ENCODE results near the gene BIRC7. TPM values are rescaled to one million over a fixed set of nuclear protein-coding genes. Genes with fewer than 3 reads are reported as not detected.

The BIRC7 gene
- polyA plus RNA-seq, 3 donors, result 0.61 to 1.3 (median 0.75) TPM

DNA sequence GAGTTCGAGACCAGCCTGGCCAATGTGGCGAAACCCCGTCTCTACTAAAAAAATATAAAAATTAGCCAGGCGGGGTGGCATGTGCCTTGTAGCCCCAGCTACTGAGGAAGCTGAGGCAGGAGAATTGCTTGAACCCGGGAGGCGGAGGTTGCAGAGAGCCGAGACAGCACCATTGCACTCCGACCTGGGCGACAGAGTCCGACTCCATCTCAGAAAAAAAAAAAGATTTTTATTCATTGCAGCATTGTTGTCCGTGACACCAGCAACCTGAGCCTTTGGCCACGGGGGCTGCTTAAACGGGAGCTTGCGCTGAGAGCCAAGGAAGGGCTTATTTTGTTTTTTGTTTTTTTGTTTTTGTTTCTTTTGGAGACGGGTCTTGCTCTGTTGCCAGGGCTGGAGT lies 44.2 kb downstream of the BIRC7 start:
- no peak for DNase-seq

GRCh38 chr20:63280371-63280770 lies 44.7 kb downstream of the BIRC7 start:
- no peak for DNase-seq

- DNase-seq, result no peak
Observed at GRCh38 chr20:63280929-63281545, 45.3 kb downstream of the BIRC7 start.

- no peak for DNase-seq
Observed at GRCh38 chr20:63281742-63282665, 46.3 kb downstream of the BIRC7 start.

- no peak for DNase-seq
Observed at GRCh38 chr20:63282946-63283345, 47.2 kb downstream of the BIRC7 start.

DNA sequence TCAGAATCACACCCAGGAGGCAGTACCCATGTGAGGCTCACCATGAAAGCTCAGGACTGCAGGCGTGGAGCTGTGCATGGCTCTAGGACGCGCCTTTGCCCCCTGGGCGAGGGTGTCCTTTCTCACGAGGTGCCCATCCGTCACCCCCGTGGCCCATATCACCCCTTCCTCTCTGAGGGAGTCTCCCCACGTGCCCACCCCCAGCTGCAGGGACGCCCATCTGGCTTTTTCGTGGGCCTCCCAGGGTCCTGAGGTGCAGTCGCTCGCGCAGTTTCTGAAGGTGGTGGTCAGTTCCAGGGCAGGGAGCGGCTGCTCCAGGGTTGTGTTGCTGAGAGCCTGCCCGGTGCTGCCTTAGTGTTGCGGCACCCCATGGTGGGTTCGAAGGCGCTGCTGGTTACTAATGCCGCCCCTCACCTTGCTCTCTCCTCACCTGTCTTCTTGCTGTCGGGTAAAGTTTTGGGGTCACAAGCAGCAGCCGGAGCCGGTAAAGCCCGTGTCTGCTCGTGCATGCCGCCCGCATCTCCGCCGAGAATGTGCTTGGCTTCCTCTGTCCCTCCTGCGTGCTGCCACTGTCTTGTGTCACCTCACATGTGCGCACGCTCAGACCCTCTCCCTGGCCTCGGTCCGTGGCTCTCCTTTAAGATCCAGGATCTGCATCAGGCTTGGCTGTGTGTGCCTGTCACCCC lies 47.8 kb downstream of the BIRC7 start:
- DNase-seq, result no peak

DNA sequence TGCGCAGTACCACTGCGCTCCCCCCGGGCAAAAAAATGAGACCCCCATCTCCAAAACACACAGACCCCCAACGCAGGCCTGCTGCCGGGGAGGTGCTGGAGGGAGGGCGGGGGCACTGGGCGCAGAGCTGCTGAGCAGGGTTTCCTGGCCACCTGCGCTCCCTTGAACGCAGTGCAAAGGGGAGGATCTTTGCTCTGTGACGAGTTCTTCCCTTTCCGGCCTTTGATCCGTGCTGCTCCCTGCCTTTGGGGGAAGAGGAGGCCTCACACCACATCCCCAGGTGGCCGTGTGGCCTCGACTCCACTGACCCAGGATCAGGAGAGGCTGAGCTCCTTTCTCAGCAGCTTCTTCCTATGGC lies 48.4 kb downstream of the BIRC7 start:
- no peak for DNase-seq

- no peak for DNase-seq
Observed at GRCh38 chr20:63284544-63284949, 48.8 kb downstream of the BIRC7 start.

- no peak for DNase-seq
Observed at GRCh38 chr20:63284981-63285524, 49.3 kb downstream of the BIRC7 start.

GRCh38 chr20:63285636-63286615 lies 50.2 kb downstream of the BIRC7 start:
- no peak for DNase-seq

DNA sequence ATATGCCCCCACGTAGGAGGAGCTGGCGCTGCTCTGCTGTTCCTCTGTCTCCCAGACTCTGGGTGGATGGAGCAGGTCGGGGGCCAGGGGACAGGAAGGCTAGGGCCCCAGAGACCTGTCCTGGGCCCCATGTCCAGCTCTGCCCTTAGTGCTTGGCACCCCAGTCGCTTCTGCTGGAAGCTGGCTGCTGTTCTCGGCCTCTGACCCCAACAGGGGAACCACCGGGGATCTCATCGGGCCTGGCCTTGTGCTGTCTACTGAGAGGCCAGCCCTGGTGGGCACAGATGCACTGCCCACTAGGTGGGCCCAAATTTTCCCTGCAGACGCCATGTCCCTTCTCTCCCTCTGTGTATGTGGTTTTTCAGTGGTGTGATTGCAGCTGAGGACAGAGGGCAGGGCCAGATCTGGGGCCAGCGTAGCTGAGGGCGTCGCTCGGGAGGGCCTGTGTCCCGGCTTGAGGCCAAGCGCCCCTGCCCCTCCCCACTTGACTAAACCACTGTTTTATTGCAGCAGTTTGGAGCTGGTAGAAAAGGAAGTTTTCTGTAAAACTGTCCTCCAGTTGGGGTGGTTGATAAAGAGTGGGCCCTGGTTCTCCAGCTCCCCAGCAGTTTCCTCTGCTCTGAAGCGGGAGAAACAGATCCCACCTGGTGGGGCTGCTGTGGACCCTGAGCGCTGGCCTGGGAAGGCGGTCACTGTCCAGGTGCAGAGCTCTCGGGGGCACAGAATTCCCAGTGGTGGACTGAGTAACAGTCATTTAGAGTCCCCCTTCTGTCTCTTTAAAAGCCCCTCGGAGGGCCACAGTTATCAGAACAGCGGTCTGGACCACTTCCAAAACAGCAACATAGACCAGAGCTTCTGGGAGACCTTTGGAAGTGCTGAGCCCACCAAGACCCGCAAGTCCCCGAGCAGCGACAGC lies 51.3 kb downstream of the BIRC7 start:
- DNase-seq, result no peak

DNA sequence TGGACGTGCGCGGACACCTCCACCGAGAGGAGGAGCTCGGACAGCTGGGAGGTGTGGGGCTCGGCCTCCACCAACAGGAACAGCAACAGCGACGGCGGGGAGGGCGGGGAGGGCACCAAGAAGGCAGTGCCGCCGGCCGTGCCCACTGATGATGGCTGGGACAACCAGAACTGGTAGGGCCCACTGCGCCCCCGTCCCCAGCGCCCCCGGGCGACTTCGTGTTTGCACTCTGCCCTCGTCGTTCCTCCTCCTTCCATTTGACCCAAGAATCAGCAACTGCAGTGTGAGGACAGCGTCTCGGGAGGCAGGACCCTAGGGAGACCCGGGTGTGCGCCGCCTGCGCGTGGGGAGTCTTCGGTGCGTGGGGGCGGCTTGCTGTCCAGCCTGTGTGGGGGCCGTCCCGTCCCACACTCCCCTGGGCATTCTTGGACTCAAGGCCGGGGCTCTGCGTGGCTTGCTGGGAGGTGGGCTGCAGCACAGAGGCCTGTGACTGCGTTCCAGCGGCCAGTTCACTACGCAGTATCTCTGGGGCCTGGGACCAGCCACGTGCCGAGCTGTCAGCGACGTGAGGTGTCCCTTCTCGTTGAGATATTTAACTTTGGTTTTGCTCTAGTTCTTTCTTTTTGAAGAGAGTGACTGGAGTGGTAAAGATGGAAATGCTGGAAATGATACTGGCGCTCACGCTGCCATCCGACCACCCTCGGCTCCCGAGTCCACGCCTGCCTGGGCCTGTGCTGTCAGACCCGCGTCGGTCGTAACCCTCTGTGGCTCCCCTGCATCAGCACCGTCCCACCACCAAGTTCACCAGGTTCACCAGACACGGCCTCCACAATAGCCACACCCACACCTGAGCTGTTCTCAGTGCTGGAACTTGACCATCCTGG lies 52.2 kb downstream of the BIRC7 start:
- no peak for DNase-seq

DNA sequence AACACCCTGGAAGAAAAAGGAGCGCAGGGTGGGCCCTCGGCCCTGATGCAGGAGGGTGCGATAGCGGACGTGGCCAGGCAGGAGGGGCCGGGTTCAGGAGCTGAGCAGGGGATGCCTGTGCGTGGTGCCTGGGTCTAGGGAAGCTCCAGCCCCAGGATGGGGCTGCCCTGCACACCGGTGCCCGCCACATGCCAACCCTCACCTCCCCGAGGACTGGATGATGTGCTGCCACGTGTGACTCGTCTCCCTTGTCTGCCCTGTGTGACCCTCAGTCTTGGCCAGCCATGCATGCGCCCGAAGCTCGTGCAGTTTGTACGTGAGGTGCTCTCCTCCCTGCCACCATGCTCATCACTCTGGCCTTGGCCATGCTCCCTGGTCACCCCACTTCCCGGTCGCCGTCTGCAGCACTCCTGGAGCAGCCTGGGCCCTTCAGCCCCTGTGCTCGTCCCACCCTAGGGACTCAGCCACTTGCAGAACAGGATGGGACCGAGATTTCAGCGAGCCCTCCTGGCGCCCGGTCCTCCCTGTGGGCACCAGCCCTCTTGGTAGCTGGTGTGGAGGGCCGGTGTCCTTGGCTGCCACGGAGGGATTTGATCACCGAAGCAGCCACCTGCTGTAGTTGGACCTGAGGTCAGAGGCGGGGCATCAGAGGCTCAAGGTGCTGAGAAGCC lies 53.0 kb downstream of the BIRC7 start:
- DNase-seq, result no peak

DNA sequence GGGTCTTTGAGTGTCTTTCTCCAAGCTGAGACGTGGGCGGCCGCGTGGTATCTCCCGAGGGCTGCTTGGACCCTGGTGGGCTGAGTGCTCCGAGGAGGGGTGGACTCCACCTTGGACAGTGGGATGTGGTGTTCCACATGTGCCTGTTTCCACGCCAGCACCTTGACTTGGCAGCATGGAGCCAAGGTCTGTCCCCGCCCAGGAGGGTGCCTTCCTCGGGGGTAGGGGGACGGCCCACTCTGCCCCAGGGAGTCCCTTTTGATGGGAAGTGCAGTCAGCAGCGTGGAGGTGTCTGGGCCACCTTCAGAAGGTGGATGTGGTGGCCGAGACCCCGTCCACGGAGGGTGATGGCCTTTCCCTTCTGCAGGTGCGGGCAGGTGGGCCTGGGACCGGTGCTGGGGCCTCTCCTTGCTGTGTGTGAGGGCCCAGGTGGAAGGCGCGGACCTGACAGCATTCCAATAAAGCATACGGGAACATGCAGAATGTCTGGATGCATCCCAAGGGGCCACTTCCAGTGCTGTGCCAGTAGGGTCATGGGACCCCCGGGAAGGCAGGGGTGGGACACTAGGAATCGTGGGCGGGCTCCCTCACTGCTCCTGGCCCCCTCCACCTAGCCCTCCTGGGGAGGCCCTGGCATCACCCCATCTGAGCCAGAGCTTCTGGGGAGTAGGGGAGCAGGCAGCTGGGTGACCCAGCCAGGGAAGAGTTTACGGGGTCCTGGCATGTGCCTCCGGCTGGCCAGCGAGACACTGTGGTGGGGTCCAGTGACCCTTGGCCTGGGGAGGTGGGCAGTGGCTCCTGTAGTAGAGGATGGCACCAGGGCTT lies 53.8 kb downstream of the BIRC7 start:
- DNase-seq, result no peak
